Stimulated activated memory B cell treated with anti-CD40 and anti-IgM and Interleukin-4, amounts not matched to agents 10 μg/mL and 1 μg/mL and 100 μg/mL, for 72 hours (primary cell): ENCODE results near the gene GRIN2A.

ENCODE experiments used
- ATAC-seq: fragments of 150-1000 bp; cut with Tn5 transposase; 2 replicates; pipeline ENCODE4 v1.10.0; 2021
- H3K27ac Mint-ChIP-seq: one replicate; pipeline ENCODE4 v1.8.0; 2022; ENCODE audit warnings: mild to moderate bottlenecking, mixed read lengths
- H3K27me3 Mint-ChIP-seq: one replicate; pipeline ENCODE4 v1.8.0; 2022; ENCODE audit warnings: mixed read lengths
- H3K36me3 Mint-ChIP-seq: one replicate; pipeline ENCODE4 v1.8.0; 2022; ENCODE audit warnings: mixed read lengths
- H3K4me1 Mint-ChIP-seq: one replicate; pipeline ENCODE4 v1.8.0; 2022; ENCODE audit warnings: mixed read lengths
- H3K4me3 Mint-ChIP-seq: one replicate; pipeline ENCODE4 v1.8.0; 2022; ENCODE audit warnings: mild to moderate bottlenecking, moderate library complexity, mixed read lengths
- H3K9me3 Mint-ChIP-seq: one replicate; pipeline ENCODE4 v1.8.0; 2022; ENCODE audit warnings: mixed read lengths

Gene GRIN2A

GRCh38 chr16:9934723-9935508 is 247.3 kb downstream of the GRIN2A start:
- no peaks in the 10 kb centered on the region for H3K36me3 Mint-ChIP-seq
- H3K27ac Mint-ChIP-seq = no peak overlapping the region
- H3K27me3 Mint-ChIP-seq = no peaks in the 10 kb centered on the region
- no peaks in the 10 kb centered on the region for H3K4me1 Mint-ChIP-seq
- no peak for ATAC-seq
- H3K9me3 Mint-ChIP-seq = no peaks in the 10 kb centered on the region
- no peak overlapping the region for H3K4me3 Mint-ChIP-seq

GRCh38 chr16:9932919-9933653 is 249.1 kb downstream of the GRIN2A start:
- H3K9me3 Mint-ChIP-seq = peaks cover 3% of the 10 kb centered on the region
- no peaks in the 10 kb centered on the region for H3K4me1 Mint-ChIP-seq
- H3K27me3 Mint-ChIP-seq = peaks cover 15% of the 10 kb centered on the region
- no peaks in the 10 kb centered on the region for H3K36me3 Mint-ChIP-seq
- ATAC-seq = no peak
- no peak overlapping the region for H3K27ac Mint-ChIP-seq
- H3K4me3 Mint-ChIP-seq = no peak overlapping the region

- H3K4me3 Mint-ChIP-seq = no peak overlapping the region
- H3K4me1 Mint-ChIP-seq = no peaks in the 10 kb centered on the region
- ATAC-seq = no peak
- H3K36me3 Mint-ChIP-seq = no peaks in the 10 kb centered on the region
- H3K9me3 Mint-ChIP-seq = peaks cover 3% of the 10 kb centered on the region
- no peak overlapping the region for H3K27ac Mint-ChIP-seq
- peaks cover 15% of the 10 kb centered on the region for H3K27me3 Mint-ChIP-seq
Measured at GRCh38 chr16:9932000-9932399, 250.2 kb downstream of the GRIN2A start.

GRCh38 chr16:9929836-9930235 is 252.4 kb downstream of the GRIN2A start:
- Mint-ChIP-seq H3K4me3 (no peak overlapping the region), H3K9me3 (peaks cover 3% of the 10 kb centered on the region), H3K27ac (no peak overlapping the region), H3K36me3 (no peaks in the 10 kb centered on the region), H3K27me3 (peaks cover 15% of the 10 kb centered on the region), H3K4me1 (no peaks in the 10 kb centered on the region)
- ATAC-seq = no peak

GRCh38 chr16:9929313-9929712 is 252.9 kb downstream of the GRIN2A start:
- ATAC-seq = no peak
- no peaks in the 10 kb centered on the region for H3K36me3 Mint-ChIP-seq

GRCh38 chr16:9922441-9922840 is 259.8 kb downstream of the GRIN2A start:
- H3K27ac Mint-ChIP-seq = no peak overlapping the region
- H3K4me1 Mint-ChIP-seq = no peaks in the 10 kb centered on the region
- no peak for ATAC-seq
- H3K27me3 Mint-ChIP-seq = peaks cover under 1% of the 10 kb centered on the region
- no peaks in the 10 kb centered on the region for H3K9me3 Mint-ChIP-seq
- no peaks in the 10 kb centered on the region for H3K36me3 Mint-ChIP-seq
- no peak overlapping the region for H3K4me3 Mint-ChIP-seq

More at GRCh38 chr16:9929313-9929712, 252.9 kb downstream of the GRIN2A start:
- Mint-ChIP-seq H3K4me1 (no peaks in the 10 kb centered on the region), H3K4me3 (no peak overlapping the region), H3K27me3 (peaks cover 15% of the 10 kb centered on the region), H3K9me3 (peaks cover 3% of the 10 kb centered on the region), H3K27ac (no peak overlapping the region)

GRCh38 chr16:9921997-9922396 is 260.2 kb downstream of the GRIN2A start:
- no peaks in the 10 kb centered on the region for H3K36me3 Mint-ChIP-seq
- H3K9me3 Mint-ChIP-seq = no peaks in the 10 kb centered on the region
- H3K4me1 Mint-ChIP-seq = no peaks in the 10 kb centered on the region
- H3K4me3 Mint-ChIP-seq = no peak overlapping the region
- peaks cover 5% of the 10 kb centered on the region for H3K27me3 Mint-ChIP-seq
- no peak overlapping the region for H3K27ac Mint-ChIP-seq
- no peak for ATAC-seq

GRCh38 chr16:9919460-9919859 is 262.8 kb downstream of the GRIN2A start:
- peaks cover 9% of the 10 kb centered on the region for H3K27me3 Mint-ChIP-seq
- no peak overlapping the region for H3K27ac Mint-ChIP-seq
- H3K36me3 Mint-ChIP-seq = no peaks in the 10 kb centered on the region
- no peaks in the 10 kb centered on the region for H3K9me3 Mint-ChIP-seq
- ATAC-seq = no peak
- no peak overlapping the region for H3K4me3 Mint-ChIP-seq
- no peaks in the 10 kb centered on the region for H3K4me1 Mint-ChIP-seq

GRCh38 chr16:9917691-9918090 is 264.5 kb downstream of the GRIN2A start:
- no peaks in the 10 kb centered on the region for H3K9me3 Mint-ChIP-seq
- H3K4me3 Mint-ChIP-seq = no peak overlapping the region
- no peaks in the 10 kb centered on the region for H3K4me1 Mint-ChIP-seq
- no peak overlapping the region for H3K27ac Mint-ChIP-seq
- peaks cover 9% of the 10 kb centered on the region for H3K27me3 Mint-ChIP-seq
- ATAC-seq = no peak
- no peaks in the 10 kb centered on the region for H3K36me3 Mint-ChIP-seq

- no peaks in the 10 kb centered on the region for H3K36me3 Mint-ChIP-seq
Measured at GRCh38 chr16:9913604-9914326, 268.5 kb downstream of the GRIN2A start.

GRCh38 chr16:9911989-9912388 is 270.2 kb downstream of the GRIN2A start:
- Mint-ChIP-seq H3K4me1 (no peaks in the 10 kb centered on the region), H3K9me3 (peaks cover 4% of the 10 kb centered on the region), H3K27me3 (peaks cover 4% of the 10 kb centered on the region), H3K27ac (no peak overlapping the region), H3K36me3 (no peaks in the 10 kb centered on the region), H3K4me3 (no peak overlapping the region)
- no peak for ATAC-seq

More at GRCh38 chr16:9913604-9914326, 268.5 kb downstream of the GRIN2A start:
- Mint-ChIP-seq H3K9me3 (peaks cover 4% of the 10 kb centered on the region), H3K27me3 (peaks cover 9% of the 10 kb centered on the region), H3K4me1 (no peaks in the 10 kb centered on the region), H3K27ac (no peak overlapping the region), H3K4me3 (no peak overlapping the region)
- no peak for ATAC-seq

- Mint-ChIP-seq H3K36me3 (no peaks in the 10 kb centered on the region), H3K4me3 (no peak overlapping the region), H3K9me3 (peaks cover 4% of the 10 kb centered on the region), H3K4me1 (no peaks in the 10 kb centered on the region), H3K27me3 (peaks cover 3% of the 10 kb centered on the region), H3K27ac (no peak overlapping the region)
- ATAC-seq = no peak
Measured at GRCh38 chr16:9911231-9911630, 271.0 kb downstream of the GRIN2A start.

GRCh38 chr16:9909072-9909825 is 273.0 kb downstream of the GRIN2A start:
- no peaks in the 10 kb centered on the region for H3K4me1 Mint-ChIP-seq

GRCh38 chr16:9908613-9909012 is 273.6 kb downstream of the GRIN2A start:
- Mint-ChIP-seq H3K4me1 (no peaks in the 10 kb centered on the region), H3K27me3 (peaks cover 11% of the 10 kb centered on the region)
- ATAC-seq = no peak

More at GRCh38 chr16:9909072-9909825, 273.0 kb downstream of the GRIN2A start:
- Mint-ChIP-seq H3K27me3 (peaks cover 11% of the 10 kb centered on the region), H3K36me3 (no peaks in the 10 kb centered on the region), H3K4me3 (no peak overlapping the region), H3K9me3 (peaks cover 8% of the 10 kb centered on the region), H3K27ac (no peak overlapping the region)
- ATAC-seq = no peak

GRCh38 chr16:9907752-9908151 is 274.5 kb downstream of the GRIN2A start:
- Mint-ChIP-seq H3K36me3 (no peaks in the 10 kb centered on the region), H3K27ac (no peak overlapping the region), H3K9me3 (peaks cover 9% of the 10 kb centered on the region), H3K4me1 (no peaks in the 10 kb centered on the region), H3K4me3 (no peak overlapping the region), H3K27me3 (peaks cover 11% of the 10 kb centered on the region)
- no peak for ATAC-seq

More at GRCh38 chr16:9908613-9909012, 273.6 kb downstream of the GRIN2A start:
- H3K4me3 Mint-ChIP-seq = no peak overlapping the region
- no peak overlapping the region for H3K27ac Mint-ChIP-seq
- no peaks in the 10 kb centered on the region for H3K36me3 Mint-ChIP-seq
- H3K9me3 Mint-ChIP-seq = peaks cover 9% of the 10 kb centered on the region
